ENCODE data around the gene ALPK3.

Gene ALPK3

DNA sequence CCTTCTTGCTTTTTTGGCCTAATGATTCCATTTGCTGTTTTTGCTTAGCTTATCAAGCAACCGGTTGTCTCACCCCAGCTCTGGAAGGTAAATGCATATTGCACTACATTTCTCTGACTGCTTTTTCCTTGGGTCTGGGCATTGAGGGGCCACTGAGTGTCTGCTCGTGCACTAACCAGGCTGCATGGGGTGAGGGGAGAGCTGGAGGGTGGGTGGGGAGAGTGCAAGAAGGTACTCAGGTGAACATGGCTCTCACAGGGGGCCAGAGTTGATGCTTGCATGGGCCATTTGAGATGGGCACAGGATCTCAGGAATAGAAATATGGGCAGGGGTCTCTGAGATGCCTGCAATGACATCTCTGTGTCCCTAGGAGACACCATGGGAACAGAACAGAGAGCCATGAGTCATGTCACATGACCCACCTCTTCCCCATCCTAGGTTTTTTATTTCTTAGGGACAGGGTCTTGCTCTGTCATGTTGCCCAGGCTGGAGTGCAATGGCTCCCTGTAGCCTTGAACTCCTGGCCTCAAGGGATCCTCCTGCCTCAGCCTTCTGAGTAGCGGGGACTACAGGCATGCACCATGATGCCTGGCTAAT lies 6.2 kb downstream of the ALPK3 start:
- Histone ChIP-seq H3K79me2 (ENCODE audit: low read length) (no peaks in the 10 kb centered on the region), H3K27me3 (ENCODE audit: low read depth, low read length) (no peaks in the 10 kb centered on the region), H3K36me3 (replicated peaks; ENCODE audit: low read depth, low read length) (no peaks in the 10 kb centered on the region), H3K9me3 (ENCODE audit: insufficient read depth, low read length) (no peaks in the 10 kb centered on the region), H2AFZ (ENCODE audit: low read depth, low read length) (no peak overlapping the region), H3K27ac (ENCODE audit: low read length) (no peak overlapping the region), H3K4me2 (ENCODE audit: low read length) (no peak overlapping the region), H4K20me1 (ENCODE audit: insufficient read depth, low read length) (no peaks in the 10 kb centered on the region), H3K4me3 (ENCODE audit: low read length) (no peak overlapping the region), H3K9ac (ENCODE audit: low read length) (no peak overlapping the region), H3K4me1 (ENCODE audit: low read length) (peaks cover 4% of the 10 kb centered on the region; the same call in 1 of the 2 replicates)
- TF ChIP-seq, protein P1, sequence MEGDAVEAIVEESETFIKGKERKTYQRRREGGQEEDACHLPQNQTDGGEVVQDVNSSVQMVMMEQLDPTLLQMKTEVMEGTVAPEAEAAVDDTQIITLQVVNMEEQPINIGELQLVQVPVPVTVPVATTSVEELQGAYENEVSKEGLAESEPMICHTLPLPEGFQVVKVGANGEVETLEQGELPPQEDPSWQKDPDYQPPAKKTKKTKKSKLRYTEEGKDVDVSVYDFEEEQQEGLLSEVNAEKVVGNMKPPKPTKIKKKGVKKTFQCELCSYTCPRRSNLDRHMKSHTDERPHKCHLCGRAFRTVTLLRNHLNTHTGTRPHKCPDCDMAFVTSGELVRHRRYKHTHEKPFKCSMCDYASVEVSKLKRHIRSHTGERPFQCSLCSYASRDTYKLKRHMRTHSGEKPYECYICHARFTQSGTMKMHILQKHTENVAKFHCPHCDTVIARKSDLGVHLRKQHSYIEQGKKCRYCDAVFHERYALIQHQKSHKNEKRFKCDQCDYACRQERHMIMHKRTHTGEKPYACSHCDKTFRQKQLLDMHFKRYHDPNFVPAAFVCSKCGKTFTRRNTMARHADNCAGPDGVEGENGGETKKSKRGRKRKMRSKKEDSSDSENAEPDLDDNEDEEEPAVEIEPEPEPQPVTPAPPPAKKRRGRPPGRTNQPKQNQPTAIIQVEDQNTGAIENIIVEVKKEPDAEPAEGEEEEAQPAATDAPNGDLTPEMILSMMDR (IDR thresholded peaks at IDR 0.05; ENCODE audit: low read depth, low read length) = no peak
- TF ChIP-seq EZH2phosphoT487 (IDR thresholded peaks at IDR 0.05; ENCODE audit: low read depth) = no peak

DNA sequence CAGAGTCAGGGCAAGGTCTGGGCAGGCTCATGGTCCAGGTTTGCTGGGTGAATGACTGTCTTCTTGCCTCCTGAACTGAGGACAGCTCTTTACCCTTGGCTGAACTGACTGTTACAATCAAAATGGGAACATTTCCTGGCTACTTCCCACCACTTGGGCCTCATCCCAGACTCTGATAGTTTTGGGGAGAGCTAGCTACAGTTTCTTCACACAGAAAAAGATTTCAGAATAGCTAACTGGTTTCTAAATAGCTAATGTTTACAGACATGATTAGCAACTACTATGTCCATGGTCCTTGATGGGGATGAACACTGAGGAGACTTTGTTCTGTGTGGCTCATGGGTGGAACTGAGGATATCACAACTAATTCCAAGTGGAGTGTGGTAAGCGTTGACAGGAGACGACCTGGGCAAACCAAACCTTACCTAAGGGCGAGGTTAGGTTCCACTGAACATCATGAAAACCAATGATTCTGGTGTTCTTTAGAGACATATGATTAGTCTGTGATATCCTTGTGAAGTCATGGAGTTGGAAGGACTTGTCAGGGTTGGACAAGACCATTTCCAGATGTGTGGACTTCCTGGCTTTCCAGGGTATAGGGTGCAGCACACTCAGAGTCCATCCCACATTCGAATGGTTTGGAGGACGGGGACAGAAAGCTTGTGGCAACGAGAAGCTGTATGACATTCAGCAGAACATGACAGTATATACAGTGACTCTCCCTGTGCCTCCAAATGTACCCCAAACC lies 7.3 kb downstream of the ALPK3 start:
- TF ChIP-seq, protein P1 (IDR thresholded peaks at IDR 0.05; ENCODE audit: low read depth, low read length) = no peak
- no peak for TF ChIP-seq EZH2phosphoT487 (IDR thresholded peaks at IDR 0.05; ENCODE audit: low read depth)
- Histone ChIP-seq H2AFZ (ENCODE audit: low read depth, low read length) (no peak overlapping the region), H3K9me3 (ENCODE audit: insufficient read depth, low read length) (no peaks in the 10 kb centered on the region), H3K79me2 (ENCODE audit: low read length) (no peaks in the 10 kb centered on the region), H3K27ac (ENCODE audit: low read length) (no peak overlapping the region), H3K9ac (ENCODE audit: low read length) (no peak overlapping the region), H3K27me3 (ENCODE audit: low read depth, low read length) (no peaks in the 10 kb centered on the region), H3K4me2 (ENCODE audit: low read length) (no peak overlapping the region), H3K4me3 (ENCODE audit: low read length) (no peak overlapping the region), H4K20me1 (ENCODE audit: insufficient read depth, low read length) (no peaks in the 10 kb centered on the region), H3K36me3 (replicated peaks; ENCODE audit: low read depth, low read length) (no peaks in the 10 kb centered on the region), H3K4me1 (ENCODE audit: low read length) (peaks cover 9% of the 10 kb centered on the region)

DNA sequence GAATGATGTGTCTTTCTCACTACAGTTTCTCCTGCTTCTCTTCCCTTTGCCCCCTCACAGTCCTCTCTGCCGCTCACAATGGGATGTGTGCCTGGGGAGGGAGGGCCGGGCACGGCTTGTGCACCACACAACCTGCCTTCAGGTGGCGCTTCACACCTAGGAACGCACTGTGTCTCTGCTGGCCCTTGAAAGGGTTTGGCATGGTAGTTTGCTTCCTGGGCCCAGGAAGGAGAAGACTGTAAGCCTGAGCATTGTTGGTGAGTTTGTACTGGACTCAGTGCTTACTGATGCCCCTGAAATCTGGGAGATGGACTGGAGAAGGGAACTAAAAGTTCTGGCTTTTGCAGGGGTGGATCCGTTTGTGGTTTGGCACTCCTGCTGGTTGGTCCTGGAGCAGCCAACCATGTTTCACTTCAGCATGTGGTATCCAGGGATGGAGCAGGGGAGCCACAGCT lies 9.2 kb downstream of the ALPK3 start:
- no peak for TF ChIP-seq EZH2phosphoT487 (IDR thresholded peaks at IDR 0.05; ENCODE audit: low read depth)
- TF ChIP-seq, protein P1 (IDR thresholded peaks at IDR 0.05; ENCODE audit: low read depth, low read length) = peak; percentile 94
- no peaks in the 10 kb centered on the region for H3K27me3 ChIP-seq (ENCODE audit: low read depth, low read length)
- H3K4me2 ChIP-seq (ENCODE audit: low read length) = peak overlapping the region; percentile 29; the same call in 1 of the 2 replicates
- no peak overlapping the region for H3K27ac ChIP-seq (ENCODE audit: low read length)
- H3K79me2 ChIP-seq (ENCODE audit: low read length) = no peaks in the 10 kb centered on the region
- H4K20me1 ChIP-seq (ENCODE audit: insufficient read depth, low read length) = no peaks in the 10 kb centered on the region
- H3K36me3 ChIP-seq (replicated peaks; ENCODE audit: low read depth, low read length) = no peaks in the 10 kb centered on the region
- no peak overlapping the region for H3K9ac ChIP-seq (ENCODE audit: low read length)
- H3K4me3 ChIP-seq (ENCODE audit: low read length) = no peak overlapping the region
- peaks cover 17% of the 10 kb centered on the region for H3K4me1 ChIP-seq (ENCODE audit: low read length)
- peak overlapping the region; percentile 87 for H2AFZ ChIP-seq (ENCODE audit: low read depth, low read length)
- H3K9me3 ChIP-seq (ENCODE audit: insufficient read depth, low read length) = no peaks in the 10 kb centered on the region

DNA sequence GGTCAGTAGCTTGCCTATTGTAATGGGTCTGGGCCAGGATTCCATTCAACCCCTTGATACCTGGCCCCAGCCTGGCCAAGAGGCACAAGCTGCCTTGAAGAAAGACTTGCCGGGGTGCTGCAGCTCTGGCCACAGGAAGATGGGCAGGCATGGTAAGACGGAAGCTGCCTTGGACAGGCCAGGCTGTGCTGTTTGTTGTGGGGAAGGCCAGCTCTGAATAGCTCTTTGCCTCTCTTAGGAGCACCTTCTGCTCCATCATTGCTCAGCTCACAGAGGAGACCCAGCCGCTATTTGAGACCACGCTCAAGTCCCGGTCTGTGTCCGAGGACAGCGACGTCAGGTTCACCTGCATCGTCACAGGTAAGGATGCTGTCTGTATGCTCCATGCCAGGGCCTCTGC lies 10.1 kb downstream of the ALPK3 start:
- Histone ChIP-seq H2AFZ (ENCODE audit: low read depth, low read length) (no peak overlapping the region), H3K27me3 (ENCODE audit: low read depth, low read length) (no peaks in the 10 kb centered on the region), H3K27ac (ENCODE audit: low read length) (no peak overlapping the region), H3K9ac (ENCODE audit: low read length) (no peak overlapping the region), H3K4me2 (ENCODE audit: low read length) (no peak overlapping the region), H3K4me3 (ENCODE audit: low read length) (no peak overlapping the region), H3K9me3 (ENCODE audit: insufficient read depth, low read length) (no peaks in the 10 kb centered on the region), H3K36me3 (replicated peaks; ENCODE audit: low read depth, low read length) (no peaks in the 10 kb centered on the region), H3K4me1 (ENCODE audit: low read length) (peaks cover 17% of the 10 kb centered on the region), H3K79me2 (ENCODE audit: low read length) (no peaks in the 10 kb centered on the region), H4K20me1 (ENCODE audit: insufficient read depth, low read length) (no peaks in the 10 kb centered on the region)
- TF ChIP-seq EZH2phosphoT487 (IDR thresholded peaks at IDR 0.05; ENCODE audit: low read depth) = no peak
- TF ChIP-seq, protein P1 (IDR thresholded peaks at IDR 0.05; ENCODE audit: low read depth, low read length) = no peak
